HUES48 (cell line): ENCODE data around the gene SOX10.

Source experiments
- H3K27ac ChIP-seq: one replicate; pipeline ENCODE4 v1.7.0; 2013; ENCODE audit warnings: low read depth, low read length, inconsistent platforms
- H3K27me3 ChIP-seq: 2 replicates; pipeline ENCODE4 v1.6.1; 2013; ENCODE audit warnings: mild to moderate bottlenecking, low read length; ENCODE audit not compliant: control insufficient read depth, insufficient read depth
- H3K36me3 ChIP-seq: 2 replicates; pipeline ENCODE4 v1.6.1; 2013; ENCODE audit warnings: low read length; ENCODE audit not compliant: control insufficient read depth, insufficient read depth
- H3K4me1 ChIP-seq: 2 replicates; pipeline ENCODE4 v1.6.1; 2013; ENCODE audit warnings: mild to moderate bottlenecking, low read length; ENCODE audit not compliant: control insufficient read depth, insufficient read depth
- H3K4me3 ChIP-seq: 2 replicates; pipeline ENCODE4 v1.5.1; 2013; ENCODE audit warnings: mild to moderate bottlenecking, low read depth, low read length
- H3K9ac ChIP-seq: 2 replicates; pipeline ENCODE4 v1.6.1; 2013; ENCODE audit warnings: mild to moderate bottlenecking, low read depth, low read length, moderate library complexity
- H3K9me3 ChIP-seq: 2 replicates; pipeline ENCODE4 v1.6.1; 2013; ENCODE audit warnings: low read length; ENCODE audit not compliant: control insufficient read depth, insufficient read depth

SOX10 gene

DNA sequence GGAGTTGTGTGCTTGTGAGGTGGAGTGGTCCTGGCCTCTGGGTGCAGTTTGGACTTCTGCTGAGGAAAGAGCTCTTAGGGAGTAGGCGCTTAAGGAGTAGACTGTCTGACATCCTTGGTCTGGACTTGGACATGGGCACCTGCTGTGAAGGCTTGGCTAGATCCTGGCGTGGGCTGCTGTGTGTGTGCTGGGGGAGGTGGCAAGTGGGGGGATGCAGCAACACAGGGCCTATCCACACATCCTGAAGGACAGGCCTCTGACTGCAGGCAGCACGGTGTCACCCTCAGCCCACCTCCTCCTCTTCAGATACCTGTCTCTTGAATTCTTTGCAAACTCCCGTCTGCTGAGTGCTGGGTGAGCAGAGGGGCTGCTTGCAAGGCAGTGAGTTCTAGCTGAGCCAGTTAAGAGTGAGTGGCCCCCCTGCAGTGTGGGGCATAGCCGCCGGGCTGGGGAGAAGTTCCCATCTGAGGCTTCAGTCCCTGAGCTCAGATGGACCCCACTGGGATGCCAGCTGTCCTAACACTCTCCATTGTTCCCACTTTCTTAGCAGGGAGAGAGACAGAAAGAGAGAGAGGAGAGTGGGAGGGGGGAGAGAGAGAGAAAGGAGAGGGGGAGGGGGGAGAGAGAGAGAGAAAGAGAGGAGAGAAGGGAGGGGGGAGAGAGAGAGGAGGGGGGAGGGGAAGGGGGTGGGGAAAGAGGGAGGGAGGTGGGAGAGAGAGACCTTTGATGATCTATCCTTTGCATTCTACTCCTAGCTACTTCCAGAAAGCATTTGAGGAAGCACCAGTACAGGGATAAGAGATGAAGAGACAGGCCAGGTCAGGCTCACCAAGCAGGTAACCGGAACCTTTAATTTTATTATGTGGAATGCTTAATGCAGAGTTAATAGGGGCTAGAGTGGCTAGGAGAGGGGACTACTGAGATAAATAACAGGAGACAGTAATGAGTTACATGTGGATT is 12.6 kb downstream of the SOX10 start:
- Histone ChIP-seq H3K4me3 (0 out of 2 replicates have a peak overlapping the region, but pooled peaks have one; percentile 1), H3K4me1 (peaks cover 16% of the 10 kb centered on the region), H3K27ac (peak overlapping the region; percentile 45), H3K27me3 (no peaks in the 10 kb centered on the region), H3K36me3 (peaks cover 18% of the 10 kb centered on the region), H3K9me3 (no peaks in the 10 kb centered on the region), H3K9ac (no peak overlapping the region)

DNA sequence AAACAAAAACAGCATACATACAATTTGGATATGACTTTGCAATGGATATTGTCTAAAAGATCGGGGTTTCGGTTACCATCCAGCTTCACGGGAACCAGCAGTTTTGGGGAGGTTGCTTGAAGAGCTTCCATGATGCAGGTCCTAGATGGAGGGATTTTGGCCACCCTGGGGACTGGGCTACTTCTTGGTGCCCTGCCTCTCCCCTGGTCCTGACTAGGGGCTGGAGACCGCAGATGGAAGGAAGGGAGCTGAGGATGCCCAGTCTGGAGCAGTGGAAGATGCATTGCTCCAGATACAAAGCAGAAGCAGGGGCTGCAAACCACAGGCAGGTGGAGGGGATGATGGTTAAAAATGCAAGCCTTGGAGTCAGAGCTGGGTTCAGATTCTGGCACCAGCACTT is 13.5 kb downstream of the SOX10 start:
- H3K4me1 ChIP-seq = peaks cover 18% of the 10 kb centered on the region
- no peaks in the 10 kb centered on the region for H3K27me3 ChIP-seq
- H3K27ac ChIP-seq = peak overlapping the region; percentile 45
- no peak overlapping the region for H3K4me3 ChIP-seq
- no peak overlapping the region for H3K9ac ChIP-seq
- peaks cover 27% of the 10 kb centered on the region for H3K36me3 ChIP-seq
- no peaks in the 10 kb centered on the region for H3K9me3 ChIP-seq

DNA sequence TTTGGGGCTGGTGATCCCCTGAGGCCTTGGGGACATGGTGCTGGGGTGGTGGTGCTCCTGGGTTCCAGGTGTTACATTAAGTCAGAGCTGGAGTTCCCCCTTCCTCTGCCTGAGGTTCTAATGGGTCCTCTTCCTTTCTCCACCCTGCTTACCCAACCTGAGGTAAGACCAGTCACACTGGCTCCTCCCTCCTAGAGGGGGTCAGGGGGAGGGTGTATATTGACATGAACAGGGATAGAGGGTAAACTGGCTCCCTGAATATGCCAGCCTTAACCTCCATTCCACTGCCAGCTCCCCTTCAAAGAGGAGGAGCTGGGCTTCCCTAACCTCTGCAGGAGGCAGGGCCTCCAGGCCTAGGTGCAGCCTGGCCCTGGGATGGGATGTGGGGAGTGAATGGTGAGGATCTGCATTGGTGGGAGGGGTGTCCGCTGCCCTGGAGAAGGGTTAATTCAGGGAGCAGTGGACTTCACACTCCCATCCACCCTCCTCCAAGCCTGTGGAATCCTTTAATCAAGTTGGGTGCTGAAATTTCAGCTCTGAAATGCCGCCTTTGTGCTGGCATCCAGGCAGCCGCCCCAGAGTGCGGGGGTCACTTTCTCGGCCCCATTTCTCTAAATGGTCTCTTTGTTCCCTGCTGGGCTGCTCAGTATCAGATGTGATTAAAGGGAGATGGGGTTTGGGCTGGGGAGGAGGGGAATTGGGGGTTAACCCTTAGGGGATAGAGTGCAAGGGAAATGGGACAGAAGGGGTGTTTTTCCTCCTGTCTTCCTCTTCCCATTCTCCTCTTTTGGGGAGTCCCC is 15.7 kb downstream of the SOX10 start:
- no peak overlapping the region for H3K27ac ChIP-seq
- no peak overlapping the region for H3K9ac ChIP-seq
- peaks cover 39% of the 10 kb centered on the region for H3K36me3 ChIP-seq
- H3K27me3 ChIP-seq = no peaks in the 10 kb centered on the region
- no peaks in the 10 kb centered on the region for H3K9me3 ChIP-seq
- H3K4me1 ChIP-seq = peaks cover 20% of the 10 kb centered on the region
- no peak overlapping the region for H3K4me3 ChIP-seq

DNA sequence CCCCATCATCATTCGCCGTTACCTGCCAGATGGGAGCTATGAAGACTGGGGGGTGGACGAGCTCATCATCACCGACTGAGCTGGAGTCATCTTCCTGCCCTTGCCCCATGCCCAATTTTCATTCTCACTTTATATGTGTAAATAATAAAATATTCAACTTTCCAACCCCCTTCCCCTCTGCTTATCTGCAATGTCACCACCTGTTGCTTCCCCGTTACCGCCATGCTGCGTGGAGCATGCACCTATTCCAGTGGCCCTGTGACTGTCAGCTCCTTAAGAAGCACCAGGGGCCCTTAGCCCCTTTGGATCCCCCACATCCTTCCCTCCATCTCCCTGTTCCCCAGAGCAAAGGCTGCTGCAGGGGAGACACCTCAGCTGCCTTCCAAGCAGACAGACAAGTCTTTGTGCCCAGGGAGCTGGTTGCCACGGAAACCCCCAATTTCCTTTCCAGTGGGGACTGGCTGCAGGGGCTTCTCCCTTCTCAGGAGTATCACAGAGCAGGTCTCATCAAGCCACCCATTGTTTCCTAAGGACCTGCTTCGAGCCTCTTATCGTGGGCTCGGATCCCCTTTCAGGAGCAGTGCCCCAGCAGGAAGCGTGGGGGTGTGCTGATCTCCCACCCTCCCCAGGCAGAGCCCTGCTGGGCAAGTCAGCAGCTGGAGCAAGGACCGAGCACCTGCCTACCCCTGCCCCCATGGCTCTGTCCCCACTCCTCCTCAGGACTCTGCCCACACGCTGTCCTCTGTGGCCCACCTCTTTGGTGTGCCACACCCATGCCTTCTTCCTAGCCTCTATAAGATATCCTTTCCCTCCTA is 16.5 kb downstream of the SOX10 start:
- H3K27me3 ChIP-seq = no peaks in the 10 kb centered on the region
- peaks cover 20% of the 10 kb centered on the region for H3K4me1 ChIP-seq
- peaks cover 44% of the 10 kb centered on the region for H3K36me3 ChIP-seq
- no peak overlapping the region for H3K4me3 ChIP-seq
- no peak overlapping the region for H3K27ac ChIP-seq
- no peaks in the 10 kb centered on the region for H3K9me3 ChIP-seq
- no peak overlapping the region for H3K9ac ChIP-seq

DNA sequence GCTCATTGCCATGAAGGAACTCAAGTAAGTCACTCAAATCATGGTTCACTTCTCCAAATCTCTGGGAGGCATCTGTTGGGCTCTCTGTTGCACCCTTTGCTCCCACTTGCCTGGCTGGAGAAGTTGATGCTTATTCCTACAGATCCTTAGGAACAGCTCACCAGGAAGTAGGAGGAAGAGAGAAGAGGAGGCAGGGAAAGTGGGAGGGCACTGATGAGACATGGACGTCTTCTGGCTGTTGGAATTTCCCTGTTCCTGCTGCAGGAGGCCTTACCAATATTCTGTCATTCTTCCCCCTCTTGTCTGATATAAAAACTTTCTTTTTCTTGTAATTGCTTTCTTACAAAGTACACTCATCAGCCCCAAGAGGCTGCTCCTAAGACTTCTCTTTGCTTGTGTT is 17.2 kb downstream of the SOX10 start:
- Histone ChIP-seq H3K9me3 (no peaks in the 10 kb centered on the region), H3K9ac (no peak overlapping the region), H3K27me3 (no peaks in the 10 kb centered on the region), H3K36me3 (peaks cover 48% of the 10 kb centered on the region), H3K4me3 (no peak overlapping the region), H3K27ac (no peak overlapping the region), H3K4me1 (peaks cover 17% of the 10 kb centered on the region)

DNA sequence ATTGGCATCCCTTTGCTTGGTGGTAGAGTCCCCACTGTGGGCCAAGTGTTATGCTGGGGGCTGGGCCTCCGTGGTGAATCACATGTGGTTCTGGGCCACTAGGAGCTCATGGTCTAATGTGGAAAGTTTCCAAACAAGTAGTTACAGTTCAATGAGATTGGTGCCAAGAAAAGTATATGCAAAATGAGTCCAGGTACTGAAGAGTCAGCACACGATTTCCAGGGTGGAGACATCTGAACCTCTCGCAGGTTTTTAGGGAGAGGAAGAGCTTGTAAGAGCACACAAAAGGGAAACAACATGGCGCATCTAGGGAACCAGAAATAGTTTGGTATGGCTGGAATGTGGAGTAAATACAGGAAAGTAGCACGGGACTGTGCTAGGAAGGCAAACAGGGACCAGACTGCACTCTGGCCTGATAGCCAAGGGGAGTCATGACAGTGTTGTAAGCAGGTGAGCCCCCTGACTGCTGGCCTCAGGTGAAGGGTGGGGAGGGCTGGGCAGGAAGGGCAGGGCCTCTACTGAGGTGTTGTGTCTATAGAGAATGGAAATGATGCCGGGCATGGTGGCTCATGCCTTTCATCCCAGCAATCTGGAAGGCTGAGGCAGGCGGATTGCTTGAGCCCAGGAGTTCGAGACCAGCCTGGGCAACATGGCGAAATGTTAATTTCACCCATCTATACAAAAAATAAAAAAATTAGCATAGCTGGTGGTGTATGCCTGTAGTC is 18.3 kb downstream of the SOX10 start:
- Histone ChIP-seq H3K27ac (no peak overlapping the region), H3K27me3 (no peaks in the 10 kb centered on the region), H3K9me3 (no peaks in the 10 kb centered on the region), H3K9ac (no peak overlapping the region), H3K4me1 (peaks cover 9% of the 10 kb centered on the region), H3K4me3 (no peak overlapping the region), H3K36me3 (peaks cover 58% of the 10 kb centered on the region)

DNA sequence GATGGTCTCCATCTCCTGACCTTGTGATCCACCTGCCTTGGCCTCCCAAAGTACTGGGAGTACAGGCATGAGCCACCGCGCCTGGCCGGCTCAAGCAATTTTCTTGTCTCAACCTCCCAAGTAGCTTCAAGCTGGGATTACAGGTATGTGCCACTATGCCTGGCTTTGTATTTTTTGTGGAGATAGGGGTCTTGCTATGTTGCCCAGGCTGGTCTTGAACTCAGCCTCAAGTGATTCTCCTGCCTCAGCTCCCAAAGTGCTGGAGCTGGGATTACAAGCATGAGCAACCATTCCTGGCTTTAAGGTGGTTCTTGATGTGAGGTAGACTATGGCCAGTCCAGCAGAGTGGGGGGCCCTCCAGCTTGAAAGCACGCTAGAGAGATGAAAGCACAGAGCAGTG is 23.3 kb downstream of the SOX10 start:
- H3K36me3 ChIP-seq = peaks cover 77% of the 10 kb centered on the region
- no peaks in the 10 kb centered on the region for H3K9me3 ChIP-seq
- no peaks in the 10 kb centered on the region for H3K27me3 ChIP-seq
- H3K4me3 ChIP-seq = no peak overlapping the region
- H3K9ac ChIP-seq = no peak overlapping the region
- 0 out of 2 replicates have a peak, but pooled peaks cover 4% of the 10 kb centered on the region for H3K4me1 ChIP-seq
- H3K27ac ChIP-seq = no peak overlapping the region

DNA sequence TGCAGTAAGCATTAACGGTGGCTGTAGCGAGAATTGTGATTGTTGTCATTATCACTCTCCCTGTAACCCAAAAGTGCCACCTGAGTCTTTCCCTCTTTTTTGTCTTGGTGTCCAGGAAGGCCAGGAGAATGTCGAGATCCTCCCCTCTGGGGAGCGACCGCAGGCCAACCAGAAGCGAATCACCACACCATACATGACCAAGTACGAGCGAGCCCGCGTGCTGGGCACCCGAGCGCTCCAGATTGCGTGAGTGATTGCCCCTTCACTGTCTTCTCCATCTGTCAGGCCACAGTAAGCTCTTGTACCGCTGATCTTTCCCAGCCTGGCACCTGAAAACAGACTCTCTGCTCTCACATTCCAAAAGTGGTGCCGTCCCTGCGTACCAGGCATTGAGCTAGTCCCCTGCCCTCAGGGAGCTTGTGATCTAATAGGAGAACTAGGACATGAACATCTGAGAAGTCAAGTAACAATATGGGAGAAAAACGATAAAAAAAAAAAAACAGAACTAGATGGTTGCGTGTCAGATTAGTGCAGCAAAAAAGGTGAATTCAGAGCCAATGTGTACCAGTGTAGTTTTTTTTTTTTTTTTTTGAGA is 25.0 kb downstream of the SOX10 start:
- no peaks in the 10 kb centered on the region for H3K4me1 ChIP-seq
- no peak overlapping the region for H3K4me3 ChIP-seq
- H3K36me3 ChIP-seq = peaks cover 67% of the 10 kb centered on the region
- no peak overlapping the region for H3K27ac ChIP-seq
- H3K27me3 ChIP-seq = no peaks in the 10 kb centered on the region
- H3K9ac ChIP-seq = no peak overlapping the region
- no peaks in the 10 kb centered on the region for H3K9me3 ChIP-seq

DNA sequence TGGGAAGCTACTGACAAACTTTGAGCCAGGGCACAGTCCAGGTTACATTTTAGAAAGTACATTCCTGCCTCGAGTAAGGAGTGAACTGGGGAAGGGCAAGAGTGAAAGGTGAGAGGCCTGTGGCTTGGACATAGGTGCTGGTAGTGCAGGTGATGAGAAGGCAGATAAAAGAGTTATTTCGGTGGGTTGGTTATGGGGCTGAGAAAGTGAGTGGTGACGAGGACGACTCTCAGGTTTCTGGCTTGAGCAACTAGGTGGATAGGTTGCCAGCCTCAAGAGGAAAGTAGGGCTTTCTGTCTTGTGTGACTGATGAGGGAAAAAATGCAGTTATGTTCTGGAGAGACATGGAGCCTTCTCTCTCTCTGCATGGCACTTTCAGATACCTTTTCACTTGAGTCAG is 27.1 kb downstream of the SOX10 start:
- Histone ChIP-seq H3K9me3 (no peaks in the 10 kb centered on the region), H3K9ac (no peak overlapping the region), H3K4me3 (no peak overlapping the region), H3K36me3 (peaks cover 55% of the 10 kb centered on the region), H3K27me3 (peaks cover 8% of the 10 kb centered on the region; the same call in 1 of the 2 replicates), H3K27ac (no peak overlapping the region), H3K4me1 (peaks cover 7% of the 10 kb centered on the region; the same call in 1 of the 2 replicates)
